SK-N-SH (cell line): Measurements from ENCODE around the gene KIF15.

Experiments used
- EP300 ChIP-seq, 2 experiments: IDR thresholded peaks; 2 replicates each; pipeline versions ENCODE4 v1.4.0 to v1.6.1; 2012; ENCODE audit warnings: borderline replicate concordance in 1 of 2, low read depth in 1 of 2, low read length in 1 of 2
- JUND ChIP-seq: IDR thresholded peaks from 2 replicates; pipeline ENCODE4 v1.4.0; 2012
- RAD21 ChIP-seq: IDR thresholded peaks from 2 replicates; pipeline ENCODE4 v1.6.1; 2012; ENCODE audit warnings: mild to moderate bottlenecking, low read length
- RCOR1 ChIP-seq: fragments of 150-350 bp; IDR thresholded peaks from 2 replicates; pipeline ENCODE4 v1.6.1; 2017; ENCODE audit warnings: antibody characterized with exemption, low read length
- TEAD4 ChIP-seq: IDR thresholded peaks from 2 replicates; pipeline ENCODE4 v1.4.0; 2012; ENCODE audit warnings: mild to moderate bottlenecking, borderline replicate concordance; ENCODE audit not compliant: insufficient read depth
- USF2 ChIP-seq: fragments of 150-350 bp; IDR thresholded peaks from 2 replicates; pipeline ENCODE4 v1.6.1; 2017; ENCODE audit warnings: antibody characterized with exemption, low read length, low read depth, borderline replicate concordance
- TF ChIP-seq, protein P1 (sequence below): fragments of 200-600 bp; sonication (generic); IDR thresholded peaks from 2 replicates; pipeline ENCODE4 v1.6.1; 2017; ENCODE audit warnings: antibody characterized with exemption, mild to moderate bottlenecking, moderate library complexity
- TF ChIP-seq, protein P2 (sequence below): IDR thresholded peaks from 2 replicates; pipeline ENCODE4 v1.4.0; 2012; ENCODE audit warnings: low read depth

DNA sequence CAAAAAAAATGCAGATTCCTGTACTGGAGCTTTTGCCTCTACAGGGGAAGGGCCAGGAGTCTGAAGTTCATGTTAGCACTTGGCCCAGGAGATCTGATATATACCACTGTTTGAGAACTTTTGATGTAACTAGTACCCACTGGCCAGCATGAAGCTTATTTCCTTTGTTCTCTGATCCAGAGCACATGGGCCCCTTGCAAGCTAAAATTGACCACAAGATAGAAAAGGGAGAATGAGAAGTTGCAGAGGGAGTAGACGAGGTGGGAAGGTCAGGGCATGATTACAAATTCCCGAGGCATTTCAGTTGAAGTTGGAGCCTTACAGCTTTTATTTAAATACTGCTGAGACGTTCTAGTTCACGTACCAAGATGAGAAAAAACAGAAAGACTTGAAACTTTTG is 141.0 kb downstream of the KIF15 start:
- no peak for TF ChIP-seq JUND
- TF ChIP-seq, protein P1, sequence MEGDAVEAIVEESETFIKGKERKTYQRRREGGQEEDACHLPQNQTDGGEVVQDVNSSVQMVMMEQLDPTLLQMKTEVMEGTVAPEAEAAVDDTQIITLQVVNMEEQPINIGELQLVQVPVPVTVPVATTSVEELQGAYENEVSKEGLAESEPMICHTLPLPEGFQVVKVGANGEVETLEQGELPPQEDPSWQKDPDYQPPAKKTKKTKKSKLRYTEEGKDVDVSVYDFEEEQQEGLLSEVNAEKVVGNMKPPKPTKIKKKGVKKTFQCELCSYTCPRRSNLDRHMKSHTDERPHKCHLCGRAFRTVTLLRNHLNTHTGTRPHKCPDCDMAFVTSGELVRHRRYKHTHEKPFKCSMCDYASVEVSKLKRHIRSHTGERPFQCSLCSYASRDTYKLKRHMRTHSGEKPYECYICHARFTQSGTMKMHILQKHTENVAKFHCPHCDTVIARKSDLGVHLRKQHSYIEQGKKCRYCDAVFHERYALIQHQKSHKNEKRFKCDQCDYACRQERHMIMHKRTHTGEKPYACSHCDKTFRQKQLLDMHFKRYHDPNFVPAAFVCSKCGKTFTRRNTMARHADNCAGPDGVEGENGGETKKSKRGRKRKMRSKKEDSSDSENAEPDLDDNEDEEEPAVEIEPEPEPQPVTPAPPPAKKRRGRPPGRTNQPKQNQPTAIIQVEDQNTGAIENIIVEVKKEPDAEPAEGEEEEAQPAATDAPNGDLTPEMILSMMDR = no peak
- no peak for TF ChIP-seq USF2
- TF ChIP-seq RAD21 = no peak
- TF ChIP-seq TEAD4 = no peak
- no peak for TF ChIP-seq RCOR1
- no peak for TF ChIP-seq EP300 (IDR thresholded peaks at IDR 0.05; ENCODE audit: borderline replicate concordance in 1 of 2, low read depth in 1 of 2, low read length in 1 of 2)
- TF ChIP-seq, protein P2, sequence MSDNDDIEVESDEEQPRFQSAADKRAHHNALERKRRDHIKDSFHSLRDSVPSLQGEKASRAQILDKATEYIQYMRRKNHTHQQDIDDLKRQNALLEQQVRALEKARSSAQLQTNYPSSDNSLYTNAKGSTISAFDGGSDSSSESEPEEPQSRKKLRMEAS = no peak
